Transverse colon (tissue), 4 donors: ENCODE data around the gene TDRKH. TPM values are rescaled to one million over a fixed set of nuclear protein-coding genes. Genes with fewer than 3 reads are reported as not detected.

Experiments used
- DNase-seq: peaks from one replicate; pipeline ENCODE4 v3.0.0-alpha.2; 2019
- H3K27ac ChIP-seq, 4 donors: fragments of 200-600 bp; sonication (generic); 2 replicates each; pipeline ENCODE4 v1.5.1; 2016 to 2018; ENCODE audit warnings: inconsistent platforms in 4 of 4
- H3K27me3 ChIP-seq: fragments of 200-600 bp; sonication (generic); 2 replicates; pipeline ENCODE4 v1.5.1; 2017; ENCODE audit warnings: inconsistent platforms
- H3K36me3 ChIP-seq, 4 donors: fragments of 200-600 bp; sonication (generic); 2 replicates each; pipeline ENCODE4 v1.5.1; 2017 to 2019; ENCODE audit warnings: inconsistent platforms in 4 of 4
- H3K4me1 ChIP-seq, 4 donors: fragments of 200-600 bp; sonication (generic); 2 replicates each; pipeline ENCODE4 v1.5.1; 2017 to 2020; ENCODE audit warnings: inconsistent platforms in 4 of 4
- H3K4me3 ChIP-seq, 4 donors: fragments of 200-600 bp; sonication (generic); 1 replicate in 1 of 4; 2 replicates in 3 of 4; pipeline versions ENCODE4 v1.5.1 to v1.6.1; 2017 to 2019; ENCODE audit warnings: inconsistent platforms in 4 of 4
- H3K9me3 ChIP-seq, 2 donors: fragments of 200-600 bp; sonication (generic); 2 replicates each; pipeline ENCODE4 v1.5.1; 2017 to 2019; ENCODE audit warnings: inconsistent platforms in 2 of 2
- CTCF ChIP-seq, 5 experiments: fragments of 200-600 bp in 3 of 5; fragments of 450-650 bp in 2 of 5; sonication (generic) in 3 of 5; IDR thresholded peaks; 1 replicate in 2 of 5; 2 replicates in 3 of 5; pipeline ENCODE4 v1.5.1; 2016 to 2017; ENCODE audit warnings: antibody characterized with exemption in 5 of 5, inconsistent platforms in 3 of 5, mild to moderate bottlenecking in 2 of 5, moderate library complexity in 1 of 5
- EP300 ChIP-seq: sonication (generic); formaldehyde crosslinking; IDR thresholded peaks from one replicate; pipeline ENCODE4 v1.6.1; 2017; ENCODE audit warnings: antibody characterized with exemption, low read depth
- POLR2A ChIP-seq: fragments of 450-650 bp; IDR thresholded peaks from one replicate; pipeline ENCODE4 v1.6.1; 2016; ENCODE audit warnings: antibody characterized with exemption, mild to moderate bottlenecking, moderate library complexity
- POLR2AphosphoS5 ChIP-seq, 3 donors: sonication (generic); formaldehyde crosslinking; IDR thresholded peaks; one replicate each; pipeline ENCODE4 v1.6.1; 2016; ENCODE audit warnings: antibody characterized with exemption in 3 of 3
- WGBS, 2 donors: methylation state at CpG; one replicate each; pipeline ENCODE4 v1.1.5; 2018; ENCODE audit warnings: low coverage in 1 of 2; 5-methylcytosine and 5-hydroxymethylcytosine counted together
- in situ Hi-C, 4 donors: fragments of 200-750 bp; cut with MboI; loops; one replicate each; pipeline versions ENCODE4 v1.15.0 to v1.15.1; 2017; ENCODE audit warnings: low sequenced_read_pairs in 3 of 4, low pct_ligation_motif_present in 1 of 4, low pct_unique_long_range_greater_than_20kb in 1 of 4
- intact Hi-C: fragments of 100-400 bp; cut with DNase I; formaldehyde crosslinking; loops from one replicate; pipeline ENCODE4 v1.15.1; 2023; ENCODE audit warnings: low total_unique reads
- total RNA-seq, 4 donors: library from RNA; depleted of rRNA; stranded (reverse); fragments of >200 nt; gene quantifications; one replicate each; pipeline ENCODE4 v1.1.0, GENCODE V29; 2016

TDRKH gene
- total RNA-seq, 4 donors from 2014 or later, result 0.80 to 5.4 (median 4.0) TPM

- Histone ChIP-seq H3K36me3 (no peaks in the 10 kb centered on the region), H3K4me1 (peaks cover 12 to 58% (median 41%) of the 10 kb centered on the region in 4 donors), H3K27me3 (peaks cover 22% of the 10 kb centered on the region), H3K4me3 (no peak overlapping the region), H3K27ac (no peak overlapping the region), H3K9me3 (no peaks in the 10 kb centered on the region)
- intact Hi-C loops, result no loop called here
- TF ChIP-seq POLR2AphosphoS5 (IDR thresholded peaks at IDR 0.05) (no peak), POLR2A (no peak), EP300 (no peak)
- in situ Hi-C loops, result no loop called here
- no peak for DNase-seq
- WGBS, 2 donors, result 45% methylated on average over 3 of the region's 3 CpGs; no CpG with 5 or more reads in 1 of the 2 donors
Measured at GRCh38 chr1:151834239-151834638, 43.9 kb upstream of the TDRKH start.

- Histone ChIP-seq H3K27me3 (peaks cover 13% of the 10 kb centered on the region), H3K4me3 (no peak overlapping the region), H3K27ac (peak overlapping the region in 3 of 4 donors; percentile 75 to 86 (median 81)), H3K4me1 (peaks cover 11 to 59% (median 35%) of the 10 kb centered on the region in 4 donors), H3K9me3 (no peaks in the 10 kb centered on the region), H3K36me3 (no peaks in the 10 kb centered on the region)
- in situ Hi-C loops (no loop called here), intact Hi-C loops (no loop called here)
- WGBS, 2 donors, result 78 to 100% methylated on average over 3 to 8 of the region's 8 CpGs
- TF ChIP-seq POLR2AphosphoS5 (IDR thresholded peaks at IDR 0.05) (no peak), POLR2A (no peak)
- no peak for DNase-seq
Measured at GRCh38 chr1:151833172-151833900, 43.0 kb upstream of the TDRKH start.

- peak; percentile 87 for DNase-seq
- H3K27me3 ChIP-seq, result peaks cover 4% of the 10 kb centered on the region
- H3K27ac ChIP-seq, result peak overlapping the region; percentile 75 to 86 (median 82)
- intact Hi-C loops (no loop called here), in situ Hi-C loops (no loop called here)
- 46 to 50% methylated on average over 1 to 10 of the region's 10 CpGs for WGBS, 2 donors
- no peak overlapping the region for H3K4me3 ChIP-seq
- no peaks in the 10 kb centered on the region for H3K9me3 ChIP-seq
- no peaks in the 10 kb centered on the region for H3K36me3 ChIP-seq
- peaks cover 11 to 57% (median 29%) of the 10 kb centered on the region in 4 donors for H3K4me1 ChIP-seq
- peak in 2 of 3 donors; percentile 71 to 74 for TF ChIP-seq POLR2AphosphoS5 (IDR thresholded peaks at IDR 0.05)
- TF ChIP-seq POLR2A, result no peak
Measured at GRCh38 chr1:151832318-151832980, 42.1 kb upstream of the TDRKH start.

- no peaks in the 10 kb centered on the region for H3K36me3 ChIP-seq
- in situ Hi-C loops (no loop called here), intact Hi-C loops (no loop called here)
- peak within 1 kb of the TSS; percentile 75 to 86 (median 82) for H3K27ac ChIP-seq
- peak; percentile 88 for TF ChIP-seq POLR2A
- TF ChIP-seq POLR2AphosphoS5 (IDR thresholded peaks at IDR 0.05), result peak; percentile 51 to 81 (median 59)
- TF ChIP-seq EP300, result no peak
- TF ChIP-seq CTCF (IDR thresholded peaks at IDR 0.05), result no peak
- no peaks in the 10 kb centered on the region for H3K27me3 ChIP-seq
- H3K9me3 ChIP-seq, result no peaks in the 10 kb centered on the region
- WGBS, 2 donors, result 45% methylated on average over 5 of the region's 5 CpGs; no CpG with 5 or more reads in 1 of the 2 donors
- peak within 1 kb of the TSS; percentile 18 to 51 (median 40) for H3K4me3 ChIP-seq
- peaks cover 11 to 49% (median 22%) of the 10 kb centered on the region in 4 donors for H3K4me1 ChIP-seq
- DNase-seq, result peak; percentile 79
Measured at GRCh38 chr1:151831605-151832004, 41.3 kb upstream of the TDRKH start, which contains the start of gene RORC. Gene RORC, minus strand, starts transcription at chr1:151831802. Its CDS starts 38 bp downstream, at chr1:151831764.

GRCh38 chr1:151831256-151831591, 40.9 kb upstream of the TDRKH start:
- Histone ChIP-seq H3K9me3 (no peaks in the 10 kb centered on the region), H3K27ac (peak overlapping the region; percentile 75 to 86 (median 82)), H3K27me3 (no peaks in the 10 kb centered on the region), H3K36me3 (no peaks in the 10 kb centered on the region), H3K4me1 (peaks cover 11 to 48% (median 22%) of the 10 kb centered on the region in 4 donors), H3K4me3 (peak overlapping the region; percentile 18 to 51 (median 40))
- 40 to 45% methylated on average over 1 to 4 of the region's 4 CpGs for WGBS, 2 donors
- no peak for DNase-seq
- in situ Hi-C loops, result no loop called here
- no peak for TF ChIP-seq EP300
- TF ChIP-seq CTCF (IDR thresholded peaks at IDR 0.05), result no peak
- TF ChIP-seq POLR2A, result peak; percentile 23
- TF ChIP-seq POLR2AphosphoS5 (IDR thresholded peaks at IDR 0.05), result no peak
- intact Hi-C loops, result no loop called here
